ENCODE results near the gene PKN1. TPM values are rescaled to one million over a fixed set of nuclear protein-coding genes. Genes with fewer than 3 reads are reported as not detected.

Gene PKN1
- total and polyA plus RNA-seq, 2 experiments from 2014 or later, result 86.8 to 201 TPM

DNA sequence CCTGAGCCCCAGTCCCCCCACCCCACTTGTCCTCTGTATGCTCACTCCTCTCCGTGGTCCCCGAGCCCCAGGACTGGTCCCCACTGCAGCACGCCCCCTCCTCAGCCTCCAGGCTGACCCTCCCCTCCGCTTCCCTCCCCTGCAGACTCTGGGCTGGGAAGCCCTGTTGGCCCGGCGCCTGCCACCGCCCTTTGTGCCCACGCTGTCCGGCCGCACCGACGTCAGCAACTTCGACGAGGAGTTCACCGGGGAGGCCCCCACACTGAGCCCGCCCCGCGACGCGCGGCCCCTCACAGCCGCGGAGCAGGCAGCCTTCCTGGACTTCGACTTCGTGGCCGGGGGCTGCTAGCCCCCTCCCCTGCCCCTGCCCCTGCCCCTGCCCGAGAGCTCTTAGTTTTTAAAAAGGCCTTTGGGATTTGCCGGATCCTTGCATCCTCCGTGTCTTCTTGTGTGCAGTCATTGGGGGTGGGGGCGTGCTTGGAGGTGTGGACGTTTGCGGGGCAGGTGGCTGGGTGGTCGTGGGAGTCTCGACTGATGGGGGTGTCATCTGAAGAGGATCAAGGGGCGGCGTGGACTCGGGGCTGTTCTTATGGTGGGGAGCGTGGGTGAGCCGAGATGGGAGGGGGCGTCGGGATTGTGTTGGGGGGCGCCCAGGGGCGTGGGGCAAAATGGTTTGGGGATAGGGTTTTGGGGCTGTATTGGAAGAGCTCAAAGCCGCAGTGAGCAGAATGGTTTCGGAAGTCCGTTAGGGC, 38.5 kb downstream of the PKN1 start:
- Histone ChIP-seq H3K4me1 (ENCODE audit: insufficient read depth) (peaks cover 9% of the 10 kb centered on the region), H3K4me3 (peak overlapping the region; percentile 65; the same call in 1 of the 2 replicates), H3K27ac (ENCODE audit: low read depth) (no peak overlapping the region), H3K9me2 (ENCODE audit: insufficient read depth) (no peaks in the 10 kb centered on the region), H3K79me2 (replicated peaks; ENCODE audit: insufficient read depth) (no peaks in the 10 kb centered on the region), H3K36me3 (ENCODE audit: insufficient read depth) (peaks cover 6% of the 10 kb centered on the region; the same call in 1 of the 2 replicates), H3F3A (replicated peaks; ENCODE audit: low read depth) (0 out of 2 replicates have a peak, but pooled peaks cover 9% of the 10 kb centered on the region), H3K4me2 (peak overlapping the region; percentile 92; the same call in 1 of the 2 replicates), H2AFZ (no peak overlapping the region), H3K27me3 (ENCODE audit: insufficient read depth) (peaks cover 18% of the 10 kb centered on the region), H4K20me1 (replicated peaks; ENCODE audit: insufficient read depth) (no peaks in the 10 kb centered on the region; the same call in 1 of the 2 replicates)
- no peak overlapping the region for H3K27ac Mint-ChIP-seq
- TF ChIP-seq, protein P1, sequence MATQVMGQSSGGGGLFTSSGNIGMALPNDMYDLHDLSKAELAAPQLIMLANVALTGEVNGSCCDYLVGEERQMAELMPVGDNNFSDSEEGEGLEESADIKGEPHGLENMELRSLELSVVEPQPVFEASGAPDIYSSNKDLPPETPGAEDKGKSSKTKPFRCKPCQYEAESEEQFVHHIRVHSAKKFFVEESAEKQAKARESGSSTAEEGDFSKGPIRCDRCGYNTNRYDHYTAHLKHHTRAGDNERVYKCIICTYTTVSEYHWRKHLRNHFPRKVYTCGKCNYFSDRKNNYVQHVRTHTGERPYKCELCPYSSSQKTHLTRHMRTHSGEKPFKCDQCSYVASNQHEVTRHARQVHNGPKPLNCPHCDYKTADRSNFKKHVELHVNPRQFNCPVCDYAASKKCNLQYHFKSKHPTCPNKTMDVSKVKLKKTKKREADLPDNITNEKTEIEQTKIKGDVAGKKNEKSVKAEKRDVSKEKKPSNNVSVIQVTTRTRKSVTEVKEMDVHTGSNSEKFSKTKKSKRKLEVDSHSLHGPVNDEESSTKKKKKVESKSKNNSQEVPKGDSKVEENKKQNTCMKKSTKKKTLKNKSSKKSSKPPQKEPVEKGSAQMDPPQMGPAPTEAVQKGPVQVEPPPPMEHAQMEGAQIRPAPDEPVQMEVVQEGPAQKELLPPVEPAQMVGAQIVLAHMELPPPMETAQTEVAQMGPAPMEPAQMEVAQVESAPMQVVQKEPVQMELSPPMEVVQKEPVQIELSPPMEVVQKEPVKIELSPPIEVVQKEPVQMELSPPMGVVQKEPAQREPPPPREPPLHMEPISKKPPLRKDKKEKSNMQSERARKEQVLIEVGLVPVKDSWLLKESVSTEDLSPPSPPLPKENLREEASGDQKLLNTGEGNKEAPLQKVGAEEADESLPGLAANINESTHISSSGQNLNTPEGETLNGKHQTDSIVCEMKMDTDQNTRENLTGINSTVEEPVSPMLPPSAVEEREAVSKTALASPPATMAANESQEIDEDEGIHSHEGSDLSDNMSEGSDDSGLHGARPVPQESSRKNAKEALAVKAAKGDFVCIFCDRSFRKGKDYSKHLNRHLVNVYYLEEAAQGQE (IDR thresholded peaks at IDR 0.05; ENCODE audit: unreplicated experiment), result no peak
- no peak for TF ChIP-seq POLR2AphosphoS5 (IDR thresholded peaks at IDR 0.05; ENCODE audit: low read depth)
- no peak for TF ChIP-seq JUNB (IDR thresholded peaks at IDR 0.05; ENCODE audit: unreplicated experiment)
- TF ChIP-seq, protein P2, sequence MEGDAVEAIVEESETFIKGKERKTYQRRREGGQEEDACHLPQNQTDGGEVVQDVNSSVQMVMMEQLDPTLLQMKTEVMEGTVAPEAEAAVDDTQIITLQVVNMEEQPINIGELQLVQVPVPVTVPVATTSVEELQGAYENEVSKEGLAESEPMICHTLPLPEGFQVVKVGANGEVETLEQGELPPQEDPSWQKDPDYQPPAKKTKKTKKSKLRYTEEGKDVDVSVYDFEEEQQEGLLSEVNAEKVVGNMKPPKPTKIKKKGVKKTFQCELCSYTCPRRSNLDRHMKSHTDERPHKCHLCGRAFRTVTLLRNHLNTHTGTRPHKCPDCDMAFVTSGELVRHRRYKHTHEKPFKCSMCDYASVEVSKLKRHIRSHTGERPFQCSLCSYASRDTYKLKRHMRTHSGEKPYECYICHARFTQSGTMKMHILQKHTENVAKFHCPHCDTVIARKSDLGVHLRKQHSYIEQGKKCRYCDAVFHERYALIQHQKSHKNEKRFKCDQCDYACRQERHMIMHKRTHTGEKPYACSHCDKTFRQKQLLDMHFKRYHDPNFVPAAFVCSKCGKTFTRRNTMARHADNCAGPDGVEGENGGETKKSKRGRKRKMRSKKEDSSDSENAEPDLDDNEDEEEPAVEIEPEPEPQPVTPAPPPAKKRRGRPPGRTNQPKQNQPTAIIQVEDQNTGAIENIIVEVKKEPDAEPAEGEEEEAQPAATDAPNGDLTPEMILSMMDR (conservative IDR thresholded peaks at IDR 0.05; ENCODE audit: low read depth in 2 of 2), result no peak
- TF ChIP-seq STAT1 (IDR thresholded peaks at IDR 0.05; ENCODE audit: unreplicated experiment), result no peak
- no peak for TF ChIP-seq CREB1 (CRISPR knock-in tag; IDR thresholded peaks at IDR 0.05; ENCODE audit: low read depth)
- TF ChIP-seq ZNF114 (CRISPR knock-in tag; IDR thresholded peaks at IDR 0.05), result no peak
- TF ChIP-seq EZH2 (IDR thresholded peaks at IDR 0.05; ENCODE audit: low read depth, unreplicated experiment), result no peak
- TF ChIP-seq, protein P3, sequence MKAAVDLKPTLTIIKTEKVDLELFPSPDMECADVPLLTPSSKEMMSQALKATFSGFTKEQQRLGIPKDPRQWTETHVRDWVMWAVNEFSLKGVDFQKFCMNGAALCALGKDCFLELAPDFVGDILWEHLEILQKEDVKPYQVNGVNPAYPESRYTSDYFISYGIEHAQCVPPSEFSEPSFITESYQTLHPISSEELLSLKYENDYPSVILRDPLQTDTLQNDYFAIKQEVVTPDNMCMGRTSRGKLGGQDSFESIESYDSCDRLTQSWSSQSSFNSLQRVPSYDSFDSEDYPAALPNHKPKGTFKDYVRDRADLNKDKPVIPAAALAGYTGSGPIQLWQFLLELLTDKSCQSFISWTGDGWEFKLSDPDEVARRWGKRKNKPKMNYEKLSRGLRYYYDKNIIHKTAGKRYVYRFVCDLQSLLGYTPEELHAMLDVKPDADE (IDR thresholded peaks at IDR 0.05), result no peak
- no peak for TF ChIP-seq ZNF331 (CRISPR knock-in tag; IDR thresholded peaks at IDR 0.05; ENCODE audit: low read depth)
- no peak for TF ChIP-seq EZH2phosphoT487 (IDR thresholded peaks at IDR 0.05; ENCODE audit: unreplicated experiment)
- TF ChIP-seq, protein P4, sequence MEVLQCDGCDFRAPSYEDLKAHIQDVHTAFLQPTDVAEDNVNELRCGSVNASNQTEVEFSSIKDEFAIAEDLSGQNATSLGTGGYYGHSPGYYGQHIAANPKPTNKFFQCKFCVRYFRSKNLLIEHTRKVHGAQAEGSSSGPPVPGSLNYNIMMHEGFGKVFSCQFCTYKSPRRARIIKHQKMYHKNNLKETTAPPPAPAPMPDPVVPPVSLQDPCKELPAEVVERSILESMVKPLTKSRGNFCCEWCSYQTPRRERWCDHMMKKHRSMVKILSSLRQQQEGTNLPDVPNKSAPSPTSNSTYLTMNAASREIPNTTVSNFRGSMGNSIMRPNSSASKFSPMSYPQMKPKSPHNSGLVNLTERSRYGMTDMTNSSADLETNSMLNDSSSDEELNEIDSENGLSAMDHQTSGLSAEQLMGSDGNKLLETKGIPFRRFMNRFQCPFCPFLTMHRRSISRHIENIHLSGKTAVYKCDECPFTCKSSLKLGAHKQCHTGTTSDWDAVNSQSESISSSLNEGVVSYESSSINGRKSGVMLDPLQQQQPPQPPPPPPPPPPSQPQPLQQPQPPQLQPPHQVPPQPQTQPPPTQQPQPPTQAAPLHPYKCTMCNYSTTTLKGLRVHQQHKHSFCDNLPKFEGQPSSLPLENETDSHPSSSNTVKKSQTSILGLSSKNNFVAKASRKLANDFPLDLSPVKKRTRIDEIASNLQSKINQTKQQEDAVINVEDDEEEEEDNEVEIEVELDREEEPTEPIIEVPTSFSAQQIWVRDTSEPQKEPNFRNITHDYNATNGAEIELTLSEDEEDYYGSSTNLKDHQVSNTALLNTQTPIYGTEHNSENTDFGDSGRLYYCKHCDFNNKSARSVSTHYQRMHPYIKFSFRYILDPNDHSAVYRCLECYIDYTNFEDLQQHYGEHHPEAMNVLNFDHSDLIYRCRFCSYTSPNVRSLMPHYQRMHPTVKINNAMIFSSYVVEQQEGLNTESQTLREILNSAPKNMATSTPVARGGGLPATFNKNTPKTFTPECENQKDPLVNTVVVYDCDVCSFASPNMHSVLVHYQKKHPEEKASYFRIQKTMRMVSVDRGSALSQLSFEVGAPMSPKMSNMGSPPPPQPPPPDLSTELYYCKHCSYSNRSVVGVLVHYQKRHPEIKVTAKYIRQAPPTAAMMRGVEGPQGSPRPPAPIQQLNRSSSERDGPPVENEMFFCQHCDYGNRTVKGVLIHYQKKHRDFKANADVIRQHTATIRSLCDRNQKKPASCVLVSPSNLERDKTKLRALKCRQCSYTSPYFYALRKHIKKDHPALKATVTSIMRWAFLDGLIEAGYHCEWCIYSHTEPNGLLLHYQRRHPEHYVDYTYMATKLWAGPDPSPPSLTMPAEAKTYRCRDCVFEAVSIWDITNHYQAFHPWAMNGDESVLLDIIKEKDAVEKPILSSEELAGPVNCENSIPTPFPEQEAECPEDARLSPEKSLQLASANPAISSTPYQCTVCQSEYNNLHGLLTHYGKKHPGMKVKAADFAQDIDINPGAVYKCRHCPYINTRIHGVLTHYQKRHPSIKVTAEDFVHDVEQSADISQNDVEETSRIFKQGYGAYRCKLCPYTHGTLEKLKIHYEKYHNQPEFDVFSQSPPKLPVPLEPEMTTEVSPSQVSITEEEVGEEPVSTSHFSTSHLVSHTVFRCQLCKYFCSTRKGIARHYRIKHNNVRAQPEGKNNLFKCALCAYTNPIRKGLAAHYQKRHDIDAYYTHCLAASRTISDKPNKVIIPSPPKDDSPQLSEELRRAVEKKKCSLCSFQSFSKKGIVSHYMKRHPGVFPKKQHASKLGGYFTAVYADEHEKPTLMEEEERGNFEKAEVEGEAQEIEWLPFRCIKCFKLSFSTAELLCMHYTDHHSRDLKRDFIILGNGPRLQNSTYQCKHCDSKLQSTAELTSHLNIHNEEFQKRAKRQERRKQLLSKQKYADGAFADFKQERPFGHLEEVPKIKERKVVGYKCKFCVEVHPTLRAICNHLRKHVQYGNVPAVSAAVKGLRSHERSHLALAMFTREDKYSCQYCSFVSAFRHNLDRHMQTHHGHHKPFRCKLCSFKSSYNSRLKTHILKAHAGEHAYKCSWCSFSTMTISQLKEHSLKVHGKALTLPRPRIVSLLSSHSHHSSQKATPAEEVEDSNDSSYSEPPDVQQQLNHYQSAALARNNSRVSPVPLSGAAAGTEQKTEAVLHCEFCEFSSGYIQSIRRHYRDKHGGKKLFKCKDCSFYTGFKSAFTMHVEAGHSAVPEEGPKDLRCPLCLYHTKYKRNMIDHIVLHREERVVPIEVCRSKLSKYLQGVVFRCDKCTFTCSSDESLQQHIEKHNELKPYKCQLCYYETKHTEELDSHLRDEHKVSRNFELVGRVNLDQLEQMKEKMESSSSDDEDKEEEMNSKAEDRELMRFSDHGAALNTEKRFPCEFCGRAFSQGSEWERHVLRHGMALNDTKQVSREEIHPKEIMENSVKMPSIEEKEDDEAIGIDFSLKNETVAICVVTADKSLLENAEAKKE (CRISPR knock-in tag; IDR thresholded peaks at IDR 0.05), result no peak
- no peak for TF ChIP-seq NANOG (IDR thresholded peaks at IDR 0.05; ENCODE audit: borderline replicate concordance)
- H3K9me3 Mint-ChIP-seq, result no peaks in the 10 kb centered on the region
- DNase-seq (ENCODE audit: low spot score) (no peak), ATAC-seq (no peak)
- peaks cover 29% of the 10 kb centered on the region for H3K4me1 Mint-ChIP-seq
- H3K27me3 Mint-ChIP-seq (ENCODE audit: insufficient read depth, low read depth, poor library complexity), result peaks cover 25% of the 10 kb centered on the region
- peaks cover 17% of the 10 kb centered on the region; the same call in 2 of the 3 replicates for H3K36me3 Mint-ChIP-seq (ENCODE audit: low read depth)
- peak overlapping the region; percentile 8; the same call in 1 of the 3 replicates for H3K4me3 Mint-ChIP-seq
